Activated CD8-positive, alpha-beta memory T cell treated with anti-CD3 and anti-CD28 coated beads, Interleukin-2, amount 50 U/mL, for 24 hours (primary cell): ENCODE results near the gene KRTCAP2.

Experiments used
- DNase-seq: peaks from one replicate; pipeline ENCODE4 v3.0.0-alpha.2; 2020; ENCODE audit errors: extremely low read depth

KRTCAP2 gene

DNA sequence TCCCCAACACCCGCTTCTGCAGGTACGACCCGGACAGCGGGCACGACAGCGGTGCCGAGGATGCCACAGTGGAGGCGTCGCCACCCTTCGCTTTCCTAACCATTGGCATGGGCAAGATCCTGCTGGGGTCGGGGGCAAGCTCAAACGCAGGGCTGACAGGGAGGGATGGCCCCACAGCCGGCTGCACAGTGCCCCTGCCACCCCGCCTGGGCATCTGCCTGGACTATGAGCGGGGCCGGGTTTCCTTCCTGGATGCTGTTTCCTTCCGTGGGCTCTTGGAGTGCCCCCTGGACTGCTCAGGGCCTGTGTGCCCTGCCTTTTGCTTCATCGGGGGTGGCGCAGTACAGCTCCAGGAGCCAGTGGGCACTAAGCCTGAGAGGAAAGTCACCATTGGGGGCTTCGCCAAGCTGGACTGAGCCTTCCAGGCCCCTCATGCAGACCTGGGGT is 10.7 kb upstream of the KRTCAP2 start:
- no peak for DNase-seq

DNA sequence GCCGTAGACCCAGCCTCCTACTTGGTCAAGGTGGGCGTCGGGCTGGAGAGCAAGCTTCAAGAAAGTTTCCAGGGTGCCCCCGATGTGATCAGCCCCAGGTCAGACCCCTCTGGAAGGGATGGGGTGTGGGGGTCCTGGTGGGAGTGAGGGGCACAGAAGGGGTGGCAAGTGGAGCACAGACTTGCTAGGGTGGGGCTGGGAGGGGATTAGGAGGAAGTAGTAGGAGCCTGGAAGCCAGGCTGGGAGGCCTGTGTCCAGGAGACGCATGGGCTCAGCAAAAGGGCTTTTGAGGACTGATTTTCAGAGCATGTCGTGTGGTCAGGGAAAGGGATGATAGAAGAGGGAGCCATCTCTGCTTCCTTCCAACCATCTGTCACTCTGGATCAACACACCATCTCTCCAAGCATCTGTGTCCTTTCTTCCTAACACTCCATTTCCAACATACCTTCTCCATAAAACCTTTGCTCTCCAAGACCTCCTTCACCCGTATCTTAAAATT is 9.0 kb upstream of the KRTCAP2 start:
- DNase-seq: no peak

DNA sequence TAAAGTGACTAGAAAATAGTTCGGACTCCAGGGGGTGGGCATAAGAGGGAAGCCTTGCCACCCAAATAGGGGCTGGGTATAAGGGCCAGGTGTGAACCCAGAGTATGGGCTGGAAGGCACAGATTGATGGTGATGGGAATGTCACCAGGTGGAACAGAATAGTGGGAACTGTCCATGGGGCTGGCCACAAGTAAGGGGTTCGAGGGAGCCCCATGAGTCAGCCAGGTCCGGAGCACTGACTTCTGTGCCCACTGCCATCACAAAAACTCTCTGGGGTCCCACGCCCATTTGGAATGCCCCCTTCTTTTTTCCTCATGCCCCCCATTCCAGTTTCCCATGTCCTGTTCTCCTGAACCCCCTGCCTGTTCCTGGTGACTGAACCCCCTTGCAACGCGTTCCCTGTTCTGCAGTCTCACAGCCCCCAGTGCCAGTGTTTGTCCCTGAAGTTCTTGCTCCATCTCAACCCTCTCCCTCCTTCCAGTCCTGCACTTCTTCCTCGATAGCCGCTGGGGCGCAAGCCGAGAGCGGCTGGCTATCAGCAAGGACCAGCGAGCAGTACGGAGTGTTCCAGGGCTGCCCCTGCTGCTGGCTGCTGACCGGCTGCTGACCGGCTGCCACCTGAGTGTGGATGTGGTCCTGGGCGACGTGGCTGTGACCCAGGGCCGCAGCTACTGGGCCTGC is 8.4 kb upstream of the KRTCAP2 start:
- DNase-seq: no peak

DNA sequence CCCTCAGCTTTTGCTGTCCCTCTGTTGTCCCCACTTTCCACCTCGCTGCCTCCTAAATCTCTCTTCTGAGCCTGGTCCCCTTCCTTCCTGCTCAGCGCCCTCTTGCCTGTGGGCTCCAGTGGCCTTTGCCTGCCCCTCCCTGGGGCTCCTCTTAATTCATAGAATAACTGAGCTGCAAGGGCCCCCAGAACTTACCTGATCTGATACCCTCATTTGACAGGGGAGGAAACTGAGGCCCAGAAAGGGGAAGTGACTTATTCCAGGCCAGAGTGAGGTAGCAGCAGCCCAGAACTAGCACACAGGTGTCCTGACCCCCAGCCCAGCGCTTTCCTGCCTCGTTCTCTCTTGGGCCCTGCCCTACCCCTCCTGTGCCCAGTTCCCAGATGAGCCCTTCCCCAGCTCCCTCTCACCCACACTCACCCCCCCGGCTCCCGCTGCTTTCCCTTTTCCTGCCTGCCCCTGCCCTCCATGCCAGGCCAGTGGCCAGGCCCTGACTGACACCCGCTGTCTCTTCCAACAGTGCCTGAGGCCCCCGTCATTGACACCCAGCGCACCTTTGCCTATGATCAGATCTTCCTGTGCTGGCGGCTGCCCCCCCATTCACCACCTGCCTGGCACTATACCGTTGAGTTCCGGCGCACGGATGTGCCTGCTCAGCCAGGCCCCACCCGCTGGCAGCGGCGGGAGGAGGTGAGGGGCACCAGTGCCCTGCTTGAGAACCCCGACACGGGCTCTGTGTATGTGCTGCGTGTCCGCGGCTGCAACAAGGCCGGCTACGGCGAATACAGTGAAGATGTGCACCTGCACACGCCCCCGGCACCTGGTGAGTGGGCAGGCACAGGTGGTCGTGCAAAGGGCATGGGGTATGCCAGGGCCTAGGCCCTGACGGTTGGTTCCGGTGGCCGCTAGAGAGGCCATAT is 6.3 kb upstream of the KRTCAP2 start:
- no peak for DNase-seq

DNA sequence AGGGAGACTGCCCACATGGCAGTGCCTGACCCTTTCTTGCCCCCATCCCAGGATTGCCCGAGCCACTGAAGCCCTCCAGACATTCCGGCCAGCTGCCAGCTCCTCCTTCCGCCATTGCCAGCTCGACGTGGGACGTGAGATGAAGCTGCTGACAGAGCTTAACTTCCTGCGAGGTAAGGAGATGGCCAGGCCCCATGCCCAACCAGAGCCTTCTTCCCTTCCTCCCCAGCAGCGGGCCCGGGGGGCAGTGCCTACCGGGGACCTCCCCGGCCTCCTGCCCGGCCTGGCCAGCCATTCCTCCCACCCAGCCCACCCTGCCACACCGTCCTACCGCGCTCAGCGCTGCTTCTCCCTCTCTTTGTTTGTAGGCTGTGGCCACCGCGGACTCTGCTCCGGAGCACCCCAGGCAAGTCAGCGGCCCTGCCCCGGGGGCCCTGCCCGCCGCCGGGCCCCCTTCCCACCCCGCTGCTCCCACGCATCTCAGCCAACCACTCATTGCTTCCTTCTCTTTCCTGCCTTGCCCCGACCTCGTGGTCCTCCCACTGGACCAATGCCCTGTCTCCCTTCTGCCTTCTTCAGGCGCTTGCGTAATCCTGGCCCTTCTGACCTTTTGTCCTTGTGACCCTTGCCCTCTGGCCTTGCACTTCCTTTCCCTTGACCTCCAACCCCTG is 5.5 kb upstream of the KRTCAP2 start:
- DNase-seq: no peak

DNA sequence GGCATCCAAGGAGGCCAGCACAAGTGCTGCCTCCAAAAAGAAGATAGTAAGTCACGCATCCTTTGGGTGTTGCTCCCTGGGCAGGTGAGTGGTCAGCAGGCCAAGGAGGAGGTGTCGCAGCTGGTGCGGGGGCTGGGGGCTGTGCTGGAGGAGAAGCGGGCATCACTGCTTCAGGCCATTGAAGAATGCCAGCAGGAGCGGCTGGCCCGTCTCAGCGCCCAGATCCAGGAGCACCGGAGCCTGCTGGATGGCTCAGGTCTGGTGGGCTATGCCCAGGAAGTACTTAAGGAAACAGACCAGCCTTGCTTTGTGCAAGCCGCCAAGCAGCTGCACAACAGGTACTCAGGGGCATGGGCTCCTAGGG is 4.8 kb upstream of the KRTCAP2 start:
- DNase-seq: no peak

DNA sequence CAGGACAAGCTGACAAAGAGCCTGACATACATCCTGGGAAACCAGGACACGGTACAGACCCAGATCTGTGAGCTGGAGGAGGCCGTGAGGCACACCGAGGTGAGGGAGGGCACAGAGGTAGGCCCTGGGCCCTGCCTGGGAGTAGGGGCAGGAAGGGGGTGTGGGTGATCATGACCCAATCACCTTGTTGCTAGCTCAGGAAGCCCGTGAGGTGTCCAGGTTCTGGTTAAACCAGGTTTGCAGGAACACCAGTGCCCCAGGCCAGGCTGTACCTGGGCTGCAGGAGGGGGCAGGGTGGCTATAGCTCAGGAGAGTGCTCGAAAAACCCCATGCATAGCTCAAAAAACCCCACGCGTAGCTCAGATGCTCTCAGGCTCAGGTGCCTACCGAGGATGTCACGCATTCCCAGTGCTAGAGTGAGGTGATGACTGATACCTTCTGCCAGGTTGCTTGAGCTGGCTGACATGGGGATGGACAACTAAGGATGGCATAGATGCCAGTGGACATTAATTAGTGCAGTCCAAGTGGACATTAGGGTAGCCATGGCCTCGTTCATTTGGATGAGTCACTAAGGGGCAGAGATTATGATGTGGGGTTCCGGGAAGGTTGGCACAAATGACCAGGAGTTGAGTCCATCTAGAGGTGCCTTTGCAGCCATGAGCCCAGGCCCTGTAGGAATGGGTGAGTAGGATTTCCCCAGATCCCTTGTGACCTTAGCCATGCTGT is 4.3 kb upstream of the KRTCAP2 start:
- DNase-seq: no peak

DNA sequence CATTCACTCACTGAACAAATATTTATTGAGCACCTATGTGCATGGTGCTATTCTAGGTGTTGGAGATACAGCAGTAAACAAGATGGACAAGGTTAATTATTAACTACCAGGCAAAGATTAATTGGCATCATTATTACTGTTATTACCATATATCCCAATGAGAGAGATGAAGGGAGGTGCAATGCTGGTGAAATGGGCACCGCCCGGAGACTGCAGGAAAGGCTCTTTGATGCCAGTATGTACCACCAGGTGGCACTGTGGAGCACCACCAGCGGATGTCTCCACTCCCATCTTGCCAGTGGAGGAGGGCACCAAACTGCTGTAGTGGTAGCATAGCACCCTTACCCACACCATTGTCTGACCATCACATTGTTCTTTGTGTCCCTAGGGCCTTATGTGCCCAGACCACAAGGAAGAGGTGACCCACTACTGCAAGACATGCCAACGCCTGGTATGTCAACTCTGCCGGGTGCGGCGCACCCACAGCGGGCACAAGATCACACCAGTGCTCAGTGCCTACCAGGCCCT is 3.5 kb upstream of the KRTCAP2 start:
- peak; percentile 71 for DNase-seq

DNA sequence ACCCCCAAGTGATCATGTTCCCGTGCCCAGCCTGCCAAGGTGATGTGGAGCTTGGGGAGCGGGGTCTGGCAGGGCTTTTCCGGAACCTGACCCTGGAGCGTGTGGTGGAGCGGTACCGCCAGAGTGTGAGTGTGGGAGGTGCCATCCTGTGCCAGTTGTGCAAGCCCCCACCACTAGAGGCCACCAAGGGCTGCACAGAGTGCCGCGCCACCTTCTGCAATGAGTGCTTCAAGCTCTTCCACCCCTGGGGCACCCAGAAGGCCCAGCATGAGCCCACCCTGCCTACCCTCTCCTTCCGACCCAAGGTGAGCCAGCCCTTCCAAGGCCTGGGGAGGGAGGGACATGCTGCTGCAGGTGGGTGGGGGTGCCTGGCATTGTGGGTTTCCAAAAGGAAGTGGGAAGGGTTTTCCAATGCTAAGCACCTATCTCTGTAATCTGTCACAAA is 2.8 kb upstream of the KRTCAP2 start:
- no peak for DNase-seq

DNA sequence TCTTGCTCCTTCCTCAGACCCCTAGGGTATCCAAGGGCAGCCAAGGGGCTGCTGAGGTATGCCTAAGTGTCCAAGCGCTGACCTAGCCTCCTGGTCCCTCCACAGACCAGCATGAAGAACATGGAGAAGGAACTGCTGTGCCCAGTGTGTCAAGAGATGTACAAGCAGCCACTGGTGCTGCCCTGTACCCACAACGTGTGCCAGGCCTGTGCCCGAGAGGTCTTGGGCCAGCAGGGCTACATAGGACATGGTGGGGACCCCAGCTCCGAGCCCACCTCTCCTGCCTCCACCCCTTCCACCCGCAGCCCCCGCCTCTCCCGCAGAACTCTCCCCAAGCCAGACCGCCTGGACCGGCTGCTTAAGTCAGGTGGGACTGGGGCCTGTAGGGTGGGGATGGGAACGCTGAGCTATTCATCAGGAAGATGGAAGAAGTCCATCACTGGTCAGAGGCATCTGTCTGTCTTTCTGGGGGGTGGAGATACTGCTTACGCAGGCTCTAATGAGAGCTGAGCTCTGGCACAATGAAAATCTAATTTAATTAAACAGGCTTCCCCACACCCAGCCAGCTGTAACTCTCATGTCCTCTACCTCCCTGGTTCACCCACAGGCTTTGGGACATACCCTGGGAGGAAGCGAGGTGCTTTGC is 2.3 kb upstream of the KRTCAP2 start:
- no peak for DNase-seq

DNA sequence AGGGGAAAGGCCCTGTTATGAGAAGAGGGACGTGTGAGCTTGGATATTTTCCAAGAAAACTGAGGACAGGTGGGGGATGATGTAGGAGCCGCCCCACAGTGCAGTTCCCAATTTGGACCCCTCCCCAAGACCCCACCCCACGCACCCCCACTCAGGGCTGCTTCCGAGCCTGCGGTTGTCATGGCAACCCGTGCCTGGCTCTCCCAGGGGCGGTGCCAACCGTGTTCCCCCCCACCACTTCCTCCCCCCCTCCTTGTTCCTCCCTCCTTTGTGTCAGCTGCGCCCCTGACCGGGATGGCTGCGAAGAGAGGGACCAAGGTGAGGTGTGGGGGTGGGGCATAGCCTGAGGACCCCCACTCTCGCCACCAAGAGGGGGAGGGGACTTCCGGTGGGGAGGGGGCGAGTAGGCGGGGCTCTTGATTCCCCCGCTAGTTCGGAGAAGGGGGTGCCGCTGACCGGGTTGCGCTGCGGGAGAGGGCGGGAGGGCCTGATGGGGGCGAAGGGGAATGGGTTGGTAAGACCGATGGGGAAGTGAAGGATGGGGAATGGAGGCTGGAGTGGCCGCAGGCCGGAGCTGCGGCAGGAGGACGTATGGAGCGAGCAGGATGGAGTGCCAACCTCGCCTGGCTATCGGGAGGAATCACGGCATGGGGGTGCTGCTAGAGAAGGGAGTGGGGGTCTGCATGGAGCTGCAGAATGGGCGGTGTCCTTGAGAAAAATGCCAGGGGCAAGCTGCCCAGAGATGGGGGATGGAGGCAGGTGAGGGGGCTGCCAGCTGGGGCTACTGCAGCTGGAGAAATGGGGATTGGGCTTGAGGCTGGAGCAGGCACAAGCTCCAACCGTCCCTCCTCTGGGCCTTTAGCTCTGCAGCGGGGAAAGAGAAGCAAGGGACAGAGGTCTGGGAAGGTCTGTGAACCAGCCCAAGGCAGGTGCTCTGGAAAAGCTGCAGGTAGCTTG is 1.5 kb upstream of the KRTCAP2 start:
- no peak for DNase-seq

DNA sequence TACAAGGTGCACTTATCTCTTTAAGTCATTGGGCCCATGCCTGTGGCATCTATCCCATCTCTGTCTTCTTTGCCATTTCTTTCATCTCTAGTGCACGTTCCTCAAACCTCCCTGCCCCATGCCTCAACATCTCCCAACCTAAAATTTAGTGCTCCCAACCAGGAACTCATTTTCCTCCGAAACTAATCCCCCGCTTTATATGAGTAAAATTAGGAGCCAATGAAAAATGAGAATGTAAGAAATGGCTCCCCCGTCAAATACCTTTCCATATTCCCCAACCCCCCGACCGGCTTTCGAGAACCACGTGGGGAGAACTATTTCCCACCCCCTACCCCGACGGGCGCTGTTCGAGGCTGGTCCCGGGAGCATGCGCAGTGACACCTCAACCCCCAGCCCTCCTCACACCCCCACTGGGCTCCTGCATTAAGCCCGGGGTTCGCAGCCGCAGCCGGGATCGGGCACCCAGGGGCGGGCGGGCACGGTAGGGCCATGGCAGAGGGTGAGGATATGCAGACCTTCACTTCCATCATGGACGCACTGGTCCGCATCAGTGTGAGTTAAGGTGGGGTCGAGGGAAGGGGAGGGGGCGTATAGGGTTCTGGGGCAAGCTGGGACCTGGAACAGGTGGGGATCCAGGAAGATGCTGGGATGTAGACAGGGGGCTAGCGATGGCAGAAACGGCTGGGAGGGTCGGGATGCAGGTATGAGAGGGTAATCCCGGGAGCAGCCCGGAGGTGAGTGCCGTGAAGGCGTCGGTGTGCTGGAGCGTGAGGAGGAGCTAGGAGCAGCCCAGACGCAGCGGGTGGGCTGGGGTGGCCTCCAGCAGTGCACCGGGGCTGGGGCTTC is 597 bp upstream of the KRTCAP2 start, which contains the start of gene TRIM46:
TSS of gene TRIM46 (plus strand) at position 372 of the 846 bp plus-strand sequence. CDS start at position 490, 118 bp downstream.
- no peak for DNase-seq

DNA sequence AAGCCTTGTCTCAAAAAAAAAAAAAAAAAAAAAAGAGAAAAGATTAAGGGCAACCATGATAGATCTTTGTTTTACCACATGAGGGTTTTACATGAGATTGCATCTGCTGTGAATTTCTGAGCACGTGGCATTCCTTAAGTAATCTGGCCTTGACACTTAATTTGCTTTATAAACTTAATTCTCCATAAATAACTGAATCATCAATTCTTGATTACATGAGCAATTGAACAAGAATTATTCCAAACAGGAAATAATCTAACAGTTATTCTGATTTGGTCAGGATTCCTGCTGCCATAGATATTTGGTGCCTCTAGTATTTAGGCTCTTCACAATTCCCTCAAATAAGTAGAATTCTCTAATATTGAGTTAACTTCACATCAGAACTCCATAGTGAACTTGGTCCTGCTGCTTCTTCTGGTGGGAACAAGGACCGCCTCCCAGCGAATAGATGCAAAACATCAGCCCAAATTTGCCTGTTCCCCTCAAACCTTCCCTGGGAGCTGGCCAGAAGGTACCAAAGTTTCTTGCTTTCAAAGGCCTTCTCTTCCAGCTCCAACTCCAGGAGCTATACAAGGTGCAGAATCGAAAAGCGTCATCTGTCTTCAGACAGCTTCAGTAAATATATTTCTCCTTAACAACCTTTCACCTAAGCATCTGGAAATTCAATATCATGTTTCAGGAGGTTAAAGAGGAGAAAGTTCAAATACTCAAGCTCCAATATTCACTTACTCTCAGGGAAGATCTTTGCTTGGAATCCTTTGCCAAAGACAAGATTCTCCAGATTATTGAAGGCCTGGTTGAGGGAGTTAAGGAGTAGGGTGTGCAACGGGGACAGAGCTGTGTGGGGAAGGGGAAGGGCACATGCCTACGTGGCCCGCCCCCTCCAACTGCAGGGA is 1.0 kb downstream of the KRTCAP2 start:
- no peak for DNase-seq

DNA sequence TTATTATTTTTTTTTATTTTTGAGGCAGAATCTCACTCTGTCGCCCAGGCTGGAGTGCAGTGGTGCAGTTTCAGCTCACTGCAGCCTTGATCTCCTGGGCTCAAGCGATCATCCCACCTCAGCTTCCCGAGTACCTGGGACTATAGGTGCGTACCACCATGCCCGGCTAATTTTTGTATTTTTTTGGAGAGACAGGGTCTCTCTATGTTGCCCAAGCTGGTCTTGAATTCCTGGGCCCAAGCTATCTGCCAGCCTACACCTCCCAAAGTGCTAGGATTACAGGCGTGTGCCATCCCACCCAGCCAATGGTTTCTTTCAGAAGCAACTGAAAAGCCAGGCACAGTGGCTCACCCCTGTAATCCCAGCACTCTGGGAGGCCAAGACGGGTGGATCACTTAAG is 2.3 kb downstream of the KRTCAP2 start:
- no peak for DNase-seq

DNA sequence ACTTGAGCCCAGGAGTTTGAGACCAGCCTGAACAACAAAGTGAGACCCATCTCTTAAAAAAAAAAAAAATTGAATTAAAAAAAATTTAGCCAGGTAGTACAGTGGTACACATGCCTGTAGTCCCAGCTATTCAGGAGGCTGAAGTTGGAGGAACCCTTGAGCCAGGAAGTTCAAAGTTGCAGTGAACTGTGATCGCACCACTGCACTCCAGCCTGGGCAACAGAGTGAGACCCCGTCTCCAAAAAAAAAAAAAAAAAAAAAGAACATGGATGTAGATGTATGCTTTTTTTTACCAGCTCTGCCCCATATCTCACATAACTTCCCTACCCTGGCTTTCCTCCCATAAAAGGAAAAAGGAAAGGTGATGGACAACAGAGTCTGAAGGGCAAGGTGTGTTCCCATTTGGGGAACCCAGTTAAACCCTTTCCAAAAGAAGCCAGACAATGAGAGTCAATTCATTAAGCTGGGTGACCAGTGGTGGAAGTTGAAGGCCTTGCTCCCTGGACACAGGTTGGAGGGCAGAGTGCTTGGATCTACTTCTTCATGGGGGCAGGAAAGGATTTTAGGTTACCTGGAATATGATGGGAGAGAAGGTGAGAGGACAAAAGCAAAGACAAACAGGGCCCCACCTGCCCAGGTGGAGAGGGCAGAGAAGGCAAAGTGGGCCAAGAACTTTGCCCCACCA is 2.9 kb downstream of the KRTCAP2 start:
- DNase-seq: no peak

DNA sequence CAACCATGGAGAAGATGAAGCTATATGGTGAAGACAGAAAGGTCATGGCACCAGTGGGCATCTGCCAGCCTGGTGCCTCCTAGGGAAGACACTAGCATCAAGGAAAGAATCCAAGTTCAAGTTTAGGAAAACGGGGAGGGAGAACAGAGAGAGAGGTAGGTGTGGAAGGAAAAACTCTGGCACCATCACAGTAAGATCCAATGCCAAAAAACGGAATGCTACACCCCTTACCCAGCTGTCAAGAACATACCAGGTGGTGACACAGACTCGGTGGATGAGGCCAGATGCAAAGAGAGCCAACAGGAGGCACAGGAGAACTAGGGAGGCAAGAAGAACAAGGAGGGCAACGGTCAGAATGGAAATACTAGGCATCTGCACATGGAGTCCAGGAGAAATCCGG is 3.6 kb downstream of the KRTCAP2 start:
- DNase-seq: no peak
